GM12878 (cell line): ENCODE results near the gene PDGFA. TPM values are rescaled to one million over a fixed set of nuclear protein-coding genes. Genes with fewer than 3 reads are reported as not detected.

ENCODE experiments used
- CHD4 ChIP-seq: fragments of 200-600 bp; sonication (generic); IDR thresholded peaks from 2 replicates; pipeline ENCODE4 v1.6.1; 2016; ENCODE audit warnings: mild to moderate bottlenecking
- ESRRA ChIP-seq: IDR thresholded peaks from 2 replicates; pipeline ENCODE4 v1.6.1; 2012; ENCODE audit warnings: mild to moderate bottlenecking, low read length, improper control_type of control experiment
- IKZF1 ChIP-seq: fragments of 450-650 bp; conservative IDR thresholded peaks from 2 replicates; pipeline ENCODE4 v1.6.1; 2017; ENCODE audit warnings: antibody characterized with exemption, mild to moderate bottlenecking
- IRF4 ChIP-seq: IDR thresholded peaks from 2 replicates; pipeline ENCODE4 v1.6.1; 2011; ENCODE audit warnings: low read depth, low read length
- KLF5 ChIP-seq: fragments of 450-650 bp; IDR thresholded peaks from 2 replicates; pipeline ENCODE4 v1.6.1; 2014; ENCODE audit warnings: mild to moderate bottlenecking; ENCODE audit not compliant: partially characterized antibody
- MAX ChIP-seq: IDR thresholded peaks from 2 replicates; pipeline ENCODE4 v1.6.1; 2012; ENCODE audit warnings: low read depth, low read length, improper control_type of control experiment
- MTA3 ChIP-seq: IDR thresholded peaks from 2 replicates; pipeline ENCODE4 v1.6.1; 2012; ENCODE audit warnings: low read length, inconsistent platforms, borderline replicate concordance
- MYB ChIP-seq: fragments of 150-350 bp; IDR thresholded peaks from 2 replicates; pipeline ENCODE4 v1.6.1; 2014; ENCODE audit warnings: mild to moderate bottlenecking, low read depth, low read length, borderline replicate concordance
- MYC ChIP-seq: IDR thresholded peaks from 2 replicates; pipeline ENCODE4 v1.6.1; 2011; ENCODE audit warnings: mild to moderate bottlenecking, low read length, moderate library complexity, inconsistent platforms; ENCODE audit not compliant: insufficient read depth, insufficient replicate concordance, insufficient read length, severe bottlenecking
- PML ChIP-seq: IDR thresholded peaks from 2 replicates; pipeline ENCODE4 v1.6.1; 2012; ENCODE audit warnings: low read length, inconsistent platforms
- RCOR1 ChIP-seq: conservative IDR thresholded peaks from 2 replicates; pipeline ENCODE4 v1.6.1; 2012; ENCODE audit warnings: low read depth, low read length, improper control_type of control experiment
- RELB ChIP-seq: fragments of 450-650 bp; IDR thresholded peaks from 2 replicates; pipeline ENCODE4 v1.6.1; 2017; ENCODE audit warnings: low read depth, mild to moderate bottlenecking, moderate library complexity
- REST ChIP-seq: IDR thresholded peaks from 2 replicates; pipeline ENCODE4 v1.6.1; 2012; ENCODE audit warnings: mild to moderate bottlenecking, low read depth, low read length
- SIX5 ChIP-seq: IDR thresholded peaks from 2 replicates; pipeline ENCODE4 v1.6.1; 2011; ENCODE audit warnings: mild to moderate bottlenecking, low read depth, low read length, moderate library complexity; ENCODE audit not compliant: severe bottlenecking
- SMARCA5 ChIP-seq: fragments of 450-650 bp; IDR thresholded peaks from 2 replicates; pipeline ENCODE4 v1.6.1; 2017; ENCODE audit warnings: mild to moderate bottlenecking
- SRF ChIP-seq, 2 experiments: IDR thresholded peaks; 2 replicates each; pipeline ENCODE4 v1.6.1; 2011; ENCODE audit warnings: low read depth in 2 of 2, low read length in 2 of 2, mild to moderate bottlenecking in 1 of 2, moderate library complexity in 1 of 2
- SUZ12 ChIP-seq: fragments of 200-600 bp; sonication (generic); IDR thresholded peaks from one replicate; pipeline ENCODE4 v1.6.1; 2018; ENCODE audit warnings: antibody characterized with exemption, mild to moderate bottlenecking; ENCODE audit not compliant: unreplicated experiment
- TCF3 ChIP-seq: IDR thresholded peaks from 2 replicates; pipeline ENCODE4 v1.6.1; 2012; ENCODE audit warnings: low read depth, mild to moderate bottlenecking, low read length, borderline replicate concordance; ENCODE audit not compliant: insufficient read depth
- ZNF274 ChIP-seq: IDR thresholded peaks from one replicate; pipeline ENCODE4 v1.8.0; 2011; ENCODE audit not compliant: insufficient read length, insufficient read depth
- ZNF592 ChIP-seq: fragments of 450-650 bp; IDR thresholded peaks from 2 replicates; pipeline ENCODE4 v1.6.1; 2017; ENCODE audit warnings: mild to moderate bottlenecking, moderate library complexity
- polyA plus RNA-seq, 11 experiments: library from polyadenylated mRNA; depleted of rRNA in 4 of 11; unstranded in 6 of 11; stranded (reverse) in 5 of 11; fragments of >200 nt; fragmentation: Nextera tagmentation in 4 of 11; fragmentation: Illumina TruSeq in 1 of 11; extraction: Ambion mirVana in 4 of 11; extraction: Trizol in 1 of 11; gene quantifications; 1 replicate in 1 of 11; 2 replicates in 10 of 11; pipeline versions ENCODE4 v1.2.1 to v1.2.3, GENCODE V29; 2011 to 2016; ENCODE audit warnings: inconsistent platforms in 2 of 11, missing spikeins in 2 of 11, low read depth in 1 of 11
- total RNA-seq, 4 experiments: library from RNA; depleted of rRNA in 3 of 4; stranded (reverse); fragments of >200 nt in 3 of 4; fragmentation: Illumina TruSeq in 1 of 4; extraction: Trizol in 1 of 4; gene quantifications; 2 replicates each; pipeline versions ENCODE4 v1.2.1 to v1.2.3, GENCODE V29; 2013 to 2021

Gene PDGFA
- total and polyA plus RNA-seq, 10 of the 15 experiments (the other 5 are each of a cell fraction or from before 2014, with no cell fraction given): 2.5 to 10.0 (median 5.6) TPM

- TF ChIP-seq ZNF592 (no peak), MYB (no peak), SMARCA5 (peak; percentile 58; the same call in 1 of the 2 replicates), RELB (peak; percentile 79), ZNF274 (no peak), RCOR1 (no peak), IRF4 (0 out of 2 replicates have a peak, but pooled peaks have one; percentile 29), IKZF1 (peak; percentile 96), SIX5 (no peak), CHD4 (no peak), TCF3 (peak; percentile 88), MAX (no peak), MTA3 (no peak), KLF5 (no peak), ESRRA (no peak), MYC (no peak), REST (no peak), PML (no peak), SUZ12 (no peak), SRF (IDR thresholded peaks at IDR 0.05; ENCODE audit: low read depth in 2 of 2, low read length in 2 of 2) (no peak)
Observed at GRCh38 chr7:490461-491291, 29.0 kb downstream of the PDGFA start (continued).
